ENCODE results near the gene ABCD1. TPM values are rescaled to one million over a fixed set of nuclear protein-coding genes. Genes with fewer than 3 reads are reported as not detected.

ABCD1 gene
- total RNA-seq, 1 experiment from 2014 or later = 86.6 TPM

GRCh38 chrX:153779891-153780677 lies 55.4 kb downstream of the ABCD1 start:
- DNase-seq (ENCODE audit: low read depth, low spot score) (no peak), ATAC-seq (no peak)
- no peak for TF ChIP-seq CTCF (IDR thresholded peaks at IDR 0.05)
- no peak for TF ChIP-seq POLR2AphosphoS5 (IDR thresholded peaks at IDR 0.05; ENCODE audit: low read depth, low read length)
- no peak for TF ChIP-seq REST (IDR thresholded peaks at IDR 0.05; ENCODE audit: insufficient read depth in 1 of 2, low read depth in 2 of 2, low read length in 1 of 2)
- no peak for TF ChIP-seq TCF7L2 (IDR thresholded peaks at IDR 0.05; ENCODE audit: low read depth, low read length)
- TF ChIP-seq SIN3A (IDR thresholded peaks at IDR 0.05; ENCODE audit: borderline replicate concordance, insufficient read depth, low read depth, low read length) = no peak
- no TSS peak for BruUV-seq (replicated peaks)
- H3K36me3 ChIP-seq (ENCODE audit: control insufficient read depth, insufficient read depth, low read length) = no peaks in the 10 kb centered on the region
- H3K9me3 ChIP-seq (ENCODE audit: control insufficient read depth, insufficient read depth, low read depth, low read length) = no peaks in the 10 kb centered on the region
- no peak overlapping the region for H3K27ac ChIP-seq (ENCODE audit: low read length)
- no peaks in the 10 kb centered on the region for H3K27me3 ChIP-seq (ENCODE audit: control insufficient read depth, insufficient read depth, low read length)
- in situ Hi-C loops (cut with HindIII; ENCODE audit: low pct_unique_long_range_greater_than_20kb, low sequenced_read_pairs) = no loop called here
- no peak overlapping the region for H3K4me3 ChIP-seq (ENCODE audit: low read depth in 2 of 2, low read length in 2 of 2)
- CTCF ChIA-PET = no interaction called here
- POLR2A ChIA-PET = no interaction called here
- peaks cover 16% of the 10 kb centered on the region for H3K4me1 ChIP-seq (ENCODE audit: control insufficient read depth, insufficient read depth, low read length)
- intact Hi-C loops (cut with micrococcal nuclease; ENCODE audit: unreplicated experiment) = no loop called here

GRCh38 chrX:153780678-153781427 lies 56.2 kb downstream of the ABCD1 start, which contains the start of gene SRPK3:
Gene SRPK3, plus strand, starts transcription at chrX:153781041. Its CDS starts 46 bp downstream, at chrX:153781087.
- ATAC-seq (peak; percentile 38), DNase-seq (ENCODE audit: low read depth, low spot score) (no peak)
- POLR2A ChIA-PET = no interaction called here
- Histone ChIP-seq H3K4me1 (ENCODE audit: control insufficient read depth, insufficient read depth, low read length) (peaks cover 16% of the 10 kb centered on the region), H3K27ac (ENCODE audit: low read length) (0 out of 2 replicates have a peak within 1 kb of the TSS, but pooled peaks have one; percentile 23), H3K27me3 (ENCODE audit: control insufficient read depth, insufficient read depth, low read length) (no peaks in the 10 kb centered on the region), H3K4me3 (ENCODE audit: low read depth in 2 of 2, low read length in 2 of 2) (no peak within 1 kb of the TSS), H3K36me3 (ENCODE audit: control insufficient read depth, insufficient read depth, low read length) (no peaks in the 10 kb centered on the region), H3K9me3 (ENCODE audit: control insufficient read depth, insufficient read depth, low read depth, low read length) (no peaks in the 10 kb centered on the region)
- in situ Hi-C loops (cut with HindIII; ENCODE audit: low pct_unique_long_range_greater_than_20kb, low sequenced_read_pairs) = no loop called here
- BruUV-seq (replicated peaks) = no TSS peak
- intact Hi-C loops (cut with micrococcal nuclease; ENCODE audit: unreplicated experiment) = no loop called here
- TF ChIP-seq SIN3A (IDR thresholded peaks at IDR 0.05; ENCODE audit: borderline replicate concordance, insufficient read depth, low read depth, low read length) (no peak), REST (IDR thresholded peaks at IDR 0.05; ENCODE audit: insufficient read depth in 1 of 2, low read depth in 2 of 2, low read length in 1 of 2) (no peak), POLR2AphosphoS5 (IDR thresholded peaks at IDR 0.05; ENCODE audit: low read depth, low read length) (no peak)
- CTCF ChIA-PET = no interaction called here

All from Panc1 (cell line).